SK-N-SH (cell line): Measurements from ENCODE around the gene PIKFYVE. TPM values are rescaled to one million over a fixed set of nuclear protein-coding genes. Genes with fewer than 3 reads are reported as not detected.
"Not testable (repeated sequence)": the region's sequence is repeated elsewhere in the genome, so short reads cannot be mapped to it uniquely, and the experiment has no call there.

ENCODE experiments used
- CTCF ChIA-PET: fragments of 300-600, 350-600 bp; formaldehyde crosslinking; extraction: SDS; loops from one replicate; lab custom pipeline; 2021; lab: Yijun Ruan, JAX
- POLR2A ChIA-PET: fragments of 350-600 bp; sonication (Branson Sonifier 250); formaldehyde crosslinking; extraction: SDS; loops from one replicate; lab custom pipeline; 2020; ENCODE audit warnings: antibody characterized with exemption, inconsistent platforms; lab: Yijun Ruan, JAX
- DNase-seq: peaks from one replicate; pipeline ENCODE4 v3.0.0; 2012
- H2AFZ ChIP-seq: fragments of 200-600 bp; sonication (generic); 2 replicates; pipeline ENCODE4 v1.8.1; 2016; ENCODE audit warnings: antibody characterized with exemption, mild to moderate bottlenecking, low read depth
- H3F3A ChIP-seq: fragments of 200-600 bp; sonication (generic); replicated peaks from 2 replicates; pipeline ENCODE3; 2016; ENCODE audit warnings: antibody characterized with exemption, mild to moderate bottlenecking; ENCODE audit not compliant: insufficient read depth
- H3K27ac ChIP-seq, 2 experiments: fragments of 200-500 bp in 1 of 2; fragments of 200-600 bp in 1 of 2; sonication (Bioruptor generic) in 1 of 2; sonication (generic), shearing (Covaris generic) in 1 of 2; 2 replicates each; pipeline versions ENCODE4 v1.5.1 to v1.6.1; 2014 to 2016; ENCODE audit warnings: low read depth in 2 of 2, inconsistent platforms in 1 of 2, low read length in 1 of 2, mild to moderate bottlenecking in 1 of 2, mixed read lengths in 1 of 2
- H3K27me3 ChIP-seq: fragments of 200-600 bp; sonication (generic), shearing (Covaris generic); 2 replicates; pipeline ENCODE4 v1.6.1; 2016; ENCODE audit warnings: mixed run types; ENCODE audit not compliant: insufficient read depth
- H3K36me3 ChIP-seq, 2 experiments: fragments of 200-500 bp in 1 of 2; fragments of 200-600 bp in 1 of 2; sonication (Bioruptor generic) in 1 of 2; sonication (generic) in 1 of 2; replicated peaks in 1 of 2; 2 replicates each; pipeline versions ENCODE3 to v1.5.1; 2014 to 2016; ENCODE audit warnings: low read length in 1 of 2, mild to moderate bottlenecking in 1 of 2; ENCODE audit not compliant: insufficient read depth in 2 of 2, control insufficient read depth in 1 of 2
- H3K4me1 ChIP-seq, 2 experiments: fragments of 200-500 bp in 1 of 2; fragments of 200-600 bp in 1 of 2; sonication (Bioruptor generic) in 1 of 2; sonication (generic), shearing (Covaris generic) in 1 of 2; 2 replicates each; pipeline versions ENCODE4 v1.5.1 to v1.6.1; 2014 to 2016; ENCODE audit warnings: low read depth in 1 of 2, low read length in 1 of 2, mixed run types in 1 of 2; ENCODE audit not compliant: insufficient read depth in 2 of 2, control insufficient read depth in 1 of 2
- H3K4me2 ChIP-seq: fragments of 200-600 bp; sonication (generic), shearing (Covaris generic); 2 replicates; pipeline ENCODE4 v1.6.1; 2017; ENCODE audit warnings: mixed run types
- H3K4me3 ChIP-seq, 2 experiments: fragments of 200-500 bp in 1 of 2; fragments of 200-600 bp in 1 of 2; sonication (Bioruptor generic) in 1 of 2; sonication (generic), shearing (Covaris generic) in 1 of 2; 2 replicates each; pipeline versions ENCODE4 v1.5.1 to v1.8.1; 2014 to 2016; ENCODE audit warnings: low read depth in 2 of 2, inconsistent platforms in 1 of 2, low read length in 1 of 2, mild to moderate bottlenecking in 1 of 2, mixed read lengths in 1 of 2, moderate library complexity in 1 of 2
- H3K79me2 ChIP-seq: fragments of 200-600 bp; sonication (generic); 2 replicates; pipeline ENCODE4 v1.8.1; 2017; ENCODE audit warnings: mild to moderate bottlenecking; ENCODE audit not compliant: insufficient read depth
- H3K9ac ChIP-seq: fragments of 200-600 bp; sonication (generic); 2 replicates; pipeline ENCODE4 v1.6.1; 2017; ENCODE audit warnings: mixed run types
- H3K9me2 ChIP-seq: fragments of 200-600 bp; sonication (generic); 2 replicates; pipeline ENCODE4 v1.6.1; 2017; ENCODE audit warnings: mixed run types
- H3K9me3 ChIP-seq: fragments of 200-600 bp; sonication (generic); 2 replicates; pipeline ENCODE4 v1.6.1; 2017; ENCODE audit warnings: mixed run types, mild to moderate bottlenecking, moderate library complexity
- H4K20me1 ChIP-seq: fragments of 200-600 bp; sonication (generic); 2 replicates; pipeline ENCODE4 v1.6.1; 2017; ENCODE audit warnings: mild to moderate bottlenecking, mixed run types; ENCODE audit not compliant: insufficient read depth
- CTCF ChIP-seq: fragments of 200-600 bp; sonication (generic); IDR thresholded peaks from 2 replicates; pipeline ENCODE4 v1.6.1; 2017; ENCODE audit warnings: antibody characterized with exemption, mild to moderate bottlenecking, moderate library complexity
- EZH2phosphoT487 ChIP-seq: fragments of 200-600 bp; sonication (generic); IDR thresholded peaks from 2 replicates; pipeline ENCODE4 v1.6.1; 2017; ENCODE audit warnings: low read depth, mixed run types, mild to moderate bottlenecking, antibody characterized with exemption, moderate library complexity, borderline replicate concordance
- FOXM1 ChIP-seq: IDR thresholded peaks from 2 replicates; pipeline ENCODE4 v1.4.0; 2012; ENCODE audit warnings: low read depth, mild to moderate bottlenecking
- JUND ChIP-seq: IDR thresholded peaks from 2 replicates; pipeline ENCODE4 v1.4.0; 2012
- MXI1 ChIP-seq: IDR thresholded peaks from 2 replicates; pipeline ENCODE4 v1.6.1; 2012; ENCODE audit warnings: mild to moderate bottlenecking, low read depth, low read length, improper control_type of control experiment
- NFIC ChIP-seq: IDR thresholded peaks from 2 replicates; pipeline ENCODE4 v1.4.0; 2012; ENCODE audit warnings: borderline replicate concordance
- NRF1 ChIP-seq: IDR thresholded peaks from 2 replicates; pipeline ENCODE4 v1.6.1; 2012; ENCODE audit warnings: low read depth, mild to moderate bottlenecking, low read length
- RAD21 ChIP-seq: IDR thresholded peaks from 2 replicates; pipeline ENCODE4 v1.6.1; 2012; ENCODE audit warnings: mild to moderate bottlenecking, low read length
- RCOR1 ChIP-seq: fragments of 150-350 bp; IDR thresholded peaks from 2 replicates; pipeline ENCODE4 v1.6.1; 2017; ENCODE audit warnings: antibody characterized with exemption, low read length
- REST ChIP-seq: IDR thresholded peaks from 2 replicates; pipeline ENCODE4 v1.6.1; 2012; ENCODE audit warnings: mild to moderate bottlenecking, low read depth, low read length, moderate library complexity
- SMC3 ChIP-seq: IDR thresholded peaks from 2 replicates; pipeline ENCODE4 v1.6.1; 2012; ENCODE audit warnings: low read depth, low read length, improper control_type of control experiment
- TAF1 ChIP-seq: IDR thresholded peaks from 2 replicates; pipeline ENCODE4 v1.6.1; 2012; ENCODE audit warnings: low read depth, mild to moderate bottlenecking, low read length, moderate library complexity, borderline replicate concordance
- TCF12 ChIP-seq: IDR thresholded peaks from 2 replicates; pipeline ENCODE4 v1.4.0; 2012
- TEAD4 ChIP-seq: IDR thresholded peaks from 2 replicates; pipeline ENCODE4 v1.4.0; 2012; ENCODE audit warnings: mild to moderate bottlenecking, borderline replicate concordance; ENCODE audit not compliant: insufficient read depth
- USF2 ChIP-seq: fragments of 150-350 bp; IDR thresholded peaks from 2 replicates; pipeline ENCODE4 v1.6.1; 2017; ENCODE audit warnings: antibody characterized with exemption, low read length, low read depth, borderline replicate concordance
- YY1 ChIP-seq: IDR thresholded peaks from 2 replicates; pipeline ENCODE4 v1.4.0; 2012; ENCODE audit warnings: low read depth, mild to moderate bottlenecking
- WGBS: methylation state at CpG from one replicate; pipeline ENCODE4 v1.1.6; 2017; ENCODE audit warnings: low lambda C conversion rate; 5-methylcytosine and 5-hydroxymethylcytosine counted together
- polyA plus RNA-seq, 3 experiments: library from polyadenylated mRNA; depleted of rRNA; stranded (reverse); fragments of >200 nt; gene quantifications; 2 replicates each; pipeline ENCODE4 v1.2.3, GENCODE V29; 2012
- TF ChIP-seq, protein P1 (sequence below): IDR thresholded peaks from 2 replicates; pipeline ENCODE4 v1.4.0; 2012; ENCODE audit warnings: low read depth
- TF ChIP-seq, protein P2 (sequence below): fragments of 150-350 bp; IDR thresholded peaks from 2 replicates; pipeline ENCODE4 v1.6.1; 2016; ENCODE audit warnings: mild to moderate bottlenecking, low read depth, low read length

Gene PIKFYVE
- polyA plus RNA-seq, 1 of the 3 experiments (the other 2 are of a cell fraction), result 7.0 TPM

DNA sequence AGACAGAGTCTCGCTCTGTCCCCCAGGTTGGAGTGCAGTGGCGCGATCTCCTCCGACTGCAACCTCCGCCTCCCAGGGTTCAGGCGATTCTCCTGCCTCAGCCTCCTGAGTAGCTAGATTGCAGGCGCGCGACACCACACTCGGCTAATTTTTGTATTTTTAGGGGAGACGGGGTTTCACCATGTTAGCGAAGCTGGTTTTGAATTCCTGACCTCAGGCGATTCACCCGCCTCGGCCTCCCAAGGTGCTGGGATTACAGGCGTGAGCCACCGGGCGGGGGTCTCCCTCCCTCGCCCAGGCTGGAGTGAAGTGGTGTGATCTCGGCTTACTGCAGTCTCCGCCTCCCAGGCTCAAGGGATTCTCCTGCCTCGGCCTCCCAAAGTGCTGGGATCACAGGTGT is 1.5 kb downstream of the PIKFYVE start:
- Histone ChIP-seq H3K9ac (peak overlapping the region; percentile 87; the same call in 1 of the 2 replicates), H4K20me1 (peaks cover 15% of the 10 kb centered on the region; the same call in 1 of the 2 replicates), H3K27ac (peak overlapping the region in 1 of 2 experiments; percentile 90; a peak in 1 of 4 replicates), H3K4me1 (peaks cover 5 to 12% of the 10 kb centered on the region in 2 experiments; a peak in 2 of 4 replicates), H3K4me2 (peak overlapping the region; percentile 73), H3K79me2 (peaks cover 57% of the 10 kb centered on the region), H3K4me3 (peak overlapping the region; percentile 84 to 85), H3F3A (peaks cover 21% of the 10 kb centered on the region)
- H3K9me2 ChIP-seq, H2AFZ ChIP-seq, H3K27me3 ChIP-seq, DNase-seq, POLR2A ChIA-PET, H3K36me3 ChIP-seq, H3K9me3 ChIP-seq: not testable (repeated sequence)
- 14% methylated on average over 16 of the region's 22 CpGs for WGBS
- CTCF ChIA-PET, result interaction anchor here (1.2 kb wide), 1 partner anchor 92 kb away, joined by 4 read pairs; no protein-coding TSS in a partner anchor

GRCh38 chr2:208268156-208268952 is 2.3 kb downstream of the PIKFYVE start:
- no peaks in the 10 kb centered on the region for H3K9me2 ChIP-seq
- peaks cover 14 to 18% of the 10 kb centered on the region in 2 experiments for H3K36me3 ChIP-seq
- peaks cover 15% of the 10 kb centered on the region; the same call in 1 of the 2 replicates for H4K20me1 ChIP-seq
- peaks cover 21% of the 10 kb centered on the region for H3F3A ChIP-seq
- DNase-seq, result no peak
- no peak overlapping the region for H3K27ac ChIP-seq
- POLR2A ChIA-PET, result interaction anchor here (0.7 kb wide), 1 partner anchor 409 kb away, joined by 3 read pairs; no protein-coding TSS in a partner anchor
- CTCF ChIA-PET, result interaction anchor here (1.2 kb wide), 1 partner anchor 92 kb away, joined by 4 read pairs; no protein-coding TSS in a partner anchor
- peaks cover 61% of the 10 kb centered on the region for H3K79me2 ChIP-seq
- H3K9ac ChIP-seq, result 0 out of 2 replicates have a peak overlapping the region, but pooled peaks have one; percentile 87
- no peaks in the 10 kb centered on the region for H3K27me3 ChIP-seq
- H3K4me2 ChIP-seq, result peak overlapping the region; percentile 73
- H3K9me3 ChIP-seq, result no peaks in the 10 kb centered on the region
- H2AFZ ChIP-seq, result no peak overlapping the region
- WGBS, result 90% methylated on average over 8 of the region's 8 CpGs
- peaks cover 5 to 12% of the 10 kb centered on the region in 2 experiments; a peak in 2 of 4 replicates for H3K4me1 ChIP-seq
- peak overlapping the region in 1 of 2 experiments; percentile 85; a peak in 1 of 4 replicates for H3K4me3 ChIP-seq
- TF ChIP-seq REST, result no peak
- no peak for TF ChIP-seq RCOR1
- TF ChIP-seq SMC3, result no peak
- no peak for TF ChIP-seq TAF1
- TF ChIP-seq NRF1, result no peak
- no peak for TF ChIP-seq NFIC
- no peak for TF ChIP-seq YY1
- TF ChIP-seq TEAD4, result no peak
- no peak for TF ChIP-seq FOXM1
- no peak for TF ChIP-seq RAD21
- TF ChIP-seq MXI1, result no peak
- TF ChIP-seq JUND, result no peak
- TF ChIP-seq, protein P1, sequence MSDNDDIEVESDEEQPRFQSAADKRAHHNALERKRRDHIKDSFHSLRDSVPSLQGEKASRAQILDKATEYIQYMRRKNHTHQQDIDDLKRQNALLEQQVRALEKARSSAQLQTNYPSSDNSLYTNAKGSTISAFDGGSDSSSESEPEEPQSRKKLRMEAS, result no peak
- TF ChIP-seq EZH2phosphoT487, result no peak
- TF ChIP-seq CTCF, result no peak
- TF ChIP-seq TCF12, result no peak
- TF ChIP-seq USF2, result no peak
- TF ChIP-seq, protein P2, sequence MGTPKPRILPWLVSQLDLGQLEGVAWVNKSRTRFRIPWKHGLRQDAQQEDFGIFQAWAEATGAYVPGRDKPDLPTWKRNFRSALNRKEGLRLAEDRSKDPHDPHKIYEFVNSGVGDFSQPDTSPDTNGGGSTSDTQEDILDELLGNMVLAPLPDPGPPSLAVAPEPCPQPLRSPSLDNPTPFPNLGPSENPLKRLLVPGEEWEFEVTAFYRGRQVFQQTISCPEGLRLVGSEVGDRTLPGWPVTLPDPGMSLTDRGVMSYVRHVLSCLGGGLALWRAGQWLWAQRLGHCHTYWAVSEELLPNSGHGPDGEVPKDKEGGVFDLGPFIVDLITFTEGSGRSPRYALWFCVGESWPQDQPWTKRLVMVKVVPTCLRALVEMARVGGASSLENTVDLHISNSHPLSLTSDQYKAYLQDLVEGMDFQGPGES, result no peak
